Cerebellar cortex (tissue), 1 donor: ENCODE results near the gene SLC49A4.
"Not testable (repeated sequence)": the region's sequence is repeated elsewhere in the genome, so short reads cannot be mapped to it uniquely, and the experiment has no call there.

Experiments
- DNase-seq: peaks from one replicate; pipeline ENCODE4 v3.0.0-alpha.2; 2015; ENCODE audit warnings: low spot score

Gene SLC49A4, protein sequence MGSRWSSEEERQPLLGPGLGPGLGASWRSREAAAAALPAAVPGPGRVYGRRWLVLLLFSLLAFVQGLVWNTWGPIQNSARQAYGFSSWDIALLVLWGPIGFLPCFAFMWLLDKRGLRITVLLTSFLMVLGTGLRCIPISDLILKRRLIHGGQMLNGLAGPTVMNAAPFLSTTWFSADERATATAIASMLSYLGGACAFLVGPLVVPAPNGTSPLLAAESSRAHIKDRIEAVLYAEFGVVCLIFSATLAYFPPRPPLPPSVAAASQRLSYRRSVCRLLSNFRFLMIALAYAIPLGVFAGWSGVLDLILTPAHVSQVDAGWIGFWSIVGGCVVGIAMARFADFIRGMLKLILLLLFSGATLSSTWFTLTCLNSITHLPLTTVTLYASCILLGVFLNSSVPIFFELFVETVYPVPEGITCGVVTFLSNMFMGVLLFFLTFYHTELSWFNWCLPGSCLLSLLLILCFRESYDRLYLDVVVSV

DNA sequence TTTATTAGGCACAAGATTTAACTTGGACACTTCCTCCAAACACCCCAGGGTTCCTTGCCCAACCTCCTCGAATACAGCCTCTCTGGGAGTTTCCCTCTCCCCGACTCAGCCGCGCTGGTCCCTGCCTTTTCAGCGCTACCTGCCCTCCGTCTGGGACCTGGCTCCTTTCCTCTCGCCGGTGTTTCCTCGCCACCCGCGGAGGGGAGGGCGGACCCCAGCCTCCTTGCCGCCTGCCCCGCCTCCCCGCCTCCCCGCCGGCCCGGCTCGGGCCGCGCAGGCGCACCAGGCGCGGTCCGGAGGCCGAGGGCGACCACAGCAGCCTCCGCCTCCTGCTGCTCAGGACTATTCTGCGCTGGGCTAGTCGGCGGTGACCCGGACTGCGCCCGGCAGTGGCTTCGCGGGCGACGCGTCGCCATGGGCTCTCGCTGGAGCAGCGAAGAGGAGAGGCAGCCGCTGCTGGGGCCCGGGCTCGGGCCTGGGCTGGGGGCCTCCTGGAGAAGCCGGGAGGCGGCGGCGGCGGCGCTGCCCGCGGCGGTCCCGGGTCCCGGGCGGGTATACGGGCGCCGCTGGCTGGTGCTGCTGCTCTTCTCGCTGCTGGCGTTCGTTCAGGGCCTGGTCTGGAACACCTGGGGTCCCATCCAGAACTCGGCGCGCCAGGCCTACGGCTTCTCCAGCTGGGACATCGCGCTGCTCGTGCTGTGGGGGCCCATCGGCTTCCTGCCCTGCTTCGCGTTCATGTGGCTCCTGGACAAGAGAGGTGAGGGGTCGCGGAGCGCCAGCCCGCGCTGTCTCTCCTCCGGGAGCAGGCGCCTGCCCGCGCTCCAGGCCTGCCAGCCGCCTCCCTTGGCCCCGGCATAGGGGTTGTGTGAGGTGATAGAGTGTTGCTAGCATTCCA lies at the start of gene SLC49A4:
Gene SLC49A4, plus strand, starts transcription at position 291 of the 895 bp plus-strand sequence. Its CDS starts 124 bp downstream, at position 415.
- peak; percentile 75 for DNase-seq

DNA sequence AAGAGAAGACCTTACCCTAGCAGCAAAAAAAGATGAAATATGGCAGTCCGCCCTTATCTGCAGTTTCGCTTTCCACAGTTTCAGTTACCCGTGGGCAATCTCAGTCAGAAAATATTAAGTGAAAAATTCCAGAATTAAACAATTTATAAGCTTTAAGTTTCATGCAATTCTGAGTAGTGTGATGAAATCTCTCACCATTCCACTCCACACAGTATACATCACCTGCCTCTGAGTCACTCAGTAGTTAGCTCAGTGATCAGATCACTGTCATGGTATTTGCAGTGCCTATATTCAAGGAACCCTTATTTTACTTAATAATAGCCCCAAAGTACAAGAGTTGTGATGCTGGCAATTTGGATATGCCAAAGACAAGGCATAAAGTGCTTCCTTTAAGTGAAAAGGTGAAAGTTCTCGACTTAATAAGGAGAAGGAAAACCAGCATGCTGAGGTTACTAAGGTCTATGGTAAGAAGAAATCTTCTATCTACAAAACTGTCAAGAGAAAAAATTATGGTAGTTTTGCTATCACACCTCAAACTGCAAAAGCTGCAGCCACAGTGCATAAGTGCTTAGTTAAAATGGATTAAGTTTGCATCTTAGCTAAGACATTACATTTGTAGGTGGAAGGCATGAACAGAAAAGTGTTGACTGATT lies 49.4 kb upstream of the SLC49A4 start:
- DNase-seq: no peak

DNA sequence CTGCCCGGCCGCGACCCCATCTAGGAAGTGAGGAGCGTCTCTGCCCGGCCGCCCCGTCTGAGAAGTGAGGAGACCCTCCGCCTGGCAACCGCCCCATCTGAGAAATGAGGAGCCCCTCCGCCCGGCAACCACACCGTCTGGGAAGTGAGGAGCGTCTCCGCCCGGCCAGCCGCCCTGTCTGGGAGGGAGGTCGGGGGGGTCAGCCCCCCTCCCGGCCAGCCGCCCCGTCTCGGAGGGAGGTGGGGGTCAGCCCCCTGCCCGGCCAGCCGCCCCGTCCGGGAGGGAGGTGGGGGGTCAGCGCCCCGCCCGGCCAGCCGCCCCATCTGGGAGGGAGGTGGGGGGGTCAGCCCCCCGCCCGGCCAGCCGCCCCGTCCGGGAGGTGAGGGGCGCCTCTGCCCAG lies 47.6 kb upstream of the SLC49A4 start:
- not testable (repeated sequence) for DNase-seq

DNA sequence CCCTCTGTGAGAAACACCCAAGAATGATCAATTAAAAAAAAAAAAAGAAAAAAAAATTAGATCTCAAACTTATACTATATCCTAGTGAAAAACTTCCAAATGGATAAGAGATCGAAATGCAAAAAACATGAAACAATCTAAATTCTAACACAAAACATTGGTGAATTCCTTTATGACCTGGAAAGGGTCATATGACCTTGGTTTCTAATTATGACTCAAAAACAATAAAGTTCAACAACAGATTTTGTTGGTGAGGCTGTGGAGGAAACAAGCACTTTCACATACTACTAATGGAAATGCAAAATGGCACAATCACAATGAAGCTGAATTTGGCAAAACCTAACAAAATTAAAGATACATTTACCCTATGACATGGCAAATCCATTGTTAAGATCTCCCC lies 46.5 kb upstream of the SLC49A4 start:
- no peak for DNase-seq

DNA sequence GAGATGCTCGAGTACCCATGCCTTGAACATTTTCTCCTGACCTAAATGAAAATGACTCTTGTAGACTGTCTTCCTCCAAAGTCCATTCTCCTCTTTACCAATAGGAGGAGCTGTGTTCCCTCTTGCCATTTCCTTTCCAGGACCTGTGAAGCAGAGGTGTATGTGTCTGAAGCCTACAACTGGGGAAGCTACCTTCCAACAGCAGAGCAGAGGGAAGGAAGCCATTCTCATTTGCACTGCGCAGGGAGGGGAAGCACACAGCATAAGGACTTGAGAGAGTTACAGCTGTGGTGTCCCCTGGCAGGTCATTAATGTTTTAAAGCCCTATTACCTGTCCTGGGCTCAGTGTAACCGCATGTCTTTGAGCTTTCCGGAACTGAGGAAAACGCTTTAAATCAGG lies 39.9 kb upstream of the SLC49A4 start:
- peak; percentile 66 for DNase-seq

DNA sequence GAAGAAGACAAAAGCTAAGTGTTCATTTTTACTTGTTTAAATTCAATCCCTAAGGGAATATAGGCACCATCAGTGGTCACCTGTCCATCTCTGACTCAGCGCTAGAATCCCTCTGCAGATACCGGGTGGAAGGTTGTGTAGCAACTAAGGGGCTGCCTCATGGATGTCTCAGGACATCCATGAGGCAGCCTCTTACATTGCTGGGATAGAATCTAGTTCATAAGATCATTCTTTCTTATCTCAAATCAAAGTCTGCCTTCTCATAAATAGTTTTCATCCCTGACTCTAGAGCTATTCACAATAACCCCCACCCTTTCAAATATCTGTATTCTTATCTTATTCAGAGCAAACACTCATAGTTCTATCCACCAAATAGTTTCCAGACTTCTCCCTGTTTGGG lies 39.4 kb upstream of the SLC49A4 start:
- DNase-seq: no peak

DNA sequence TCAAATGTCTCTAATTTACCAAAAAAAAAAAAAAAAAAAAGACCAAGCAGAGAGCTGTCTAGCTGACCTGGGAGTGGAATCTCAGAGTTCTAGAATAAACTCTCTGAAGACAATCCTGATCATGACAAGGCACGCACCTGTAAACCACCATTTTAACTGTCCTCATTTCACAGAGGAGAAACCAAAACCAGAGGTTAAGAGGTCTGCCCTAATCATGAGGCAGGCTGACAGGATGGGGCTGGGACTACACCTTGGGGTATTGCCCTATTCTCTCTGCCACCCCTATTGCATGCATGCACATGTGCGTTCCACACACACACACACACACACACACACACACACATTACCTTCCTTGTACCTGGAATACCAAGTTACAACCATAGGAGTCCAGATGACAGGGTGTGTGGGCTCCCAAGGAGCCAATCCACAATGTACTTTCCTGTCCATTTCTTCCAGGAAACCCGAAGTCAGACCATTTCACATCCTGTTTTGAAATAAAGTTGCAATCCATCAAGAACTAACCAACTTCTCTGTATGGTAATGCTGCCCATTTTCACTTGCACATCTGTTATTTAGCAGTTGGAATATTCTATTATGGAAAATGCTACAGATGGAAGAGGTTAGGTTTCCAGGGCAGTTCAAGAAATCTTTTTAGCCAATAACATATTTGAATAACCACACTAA lies 35.9 kb upstream of the SLC49A4 start:
- DNase-seq: no peak

DNA sequence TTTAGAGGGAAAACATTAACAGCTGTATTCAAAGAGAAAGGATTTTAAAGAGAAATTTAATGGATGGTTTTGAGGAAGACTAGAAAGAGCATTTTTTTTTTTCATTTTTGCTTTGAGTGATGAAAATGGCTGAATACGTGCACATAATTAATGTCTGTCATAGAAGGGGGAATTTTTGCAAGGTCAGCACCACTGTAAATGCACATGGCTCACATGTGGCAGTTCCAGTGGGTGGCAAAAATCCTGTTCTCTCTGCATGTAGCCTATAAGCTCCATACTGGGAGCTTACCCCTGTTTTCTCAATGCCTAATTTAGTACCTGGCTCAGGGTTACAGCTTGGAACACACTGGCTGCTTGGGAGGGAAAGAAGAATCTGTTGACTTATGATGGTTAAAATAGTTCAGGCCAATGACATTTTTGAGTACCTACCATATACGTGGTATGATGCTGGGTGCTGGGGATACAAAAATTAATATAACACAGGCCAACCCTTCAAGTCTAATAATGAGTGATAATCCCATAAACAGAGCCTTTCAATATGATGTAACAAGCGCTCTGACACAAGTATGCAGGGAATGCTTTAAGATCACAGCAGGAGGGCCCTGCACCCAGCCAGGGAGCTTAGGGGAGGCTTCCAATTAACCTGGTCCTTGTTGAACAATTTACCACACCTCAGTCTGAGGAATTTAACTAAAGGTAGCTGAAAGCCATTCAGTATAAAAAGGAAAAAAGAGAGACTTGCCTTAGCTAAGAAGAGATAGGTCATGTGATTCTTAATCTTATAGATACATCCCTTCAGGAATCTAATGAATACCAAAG lies 34.2 kb upstream of the SLC49A4 start:
- DNase-seq: peak; percentile 18

DNA sequence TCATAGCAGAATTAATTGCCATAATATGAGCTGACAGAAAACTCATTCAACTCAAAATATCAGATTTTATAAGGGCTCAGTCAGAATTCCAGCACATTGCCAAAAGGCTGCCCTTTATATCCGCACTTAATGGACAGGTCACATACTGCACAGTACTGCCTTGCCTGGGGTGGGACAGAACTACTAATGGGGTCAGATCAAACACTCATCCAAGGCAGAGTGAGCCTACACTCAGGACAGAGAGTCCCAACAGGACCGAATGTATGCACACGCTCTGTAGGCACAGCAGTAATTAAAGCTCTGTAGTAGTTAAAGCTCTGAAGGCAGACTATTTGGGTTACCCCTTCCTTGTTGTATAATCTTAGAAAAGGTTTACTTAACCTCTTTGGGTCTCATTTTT lies 28.4 kb upstream of the SLC49A4 start:
- DNase-seq: no peak

DNA sequence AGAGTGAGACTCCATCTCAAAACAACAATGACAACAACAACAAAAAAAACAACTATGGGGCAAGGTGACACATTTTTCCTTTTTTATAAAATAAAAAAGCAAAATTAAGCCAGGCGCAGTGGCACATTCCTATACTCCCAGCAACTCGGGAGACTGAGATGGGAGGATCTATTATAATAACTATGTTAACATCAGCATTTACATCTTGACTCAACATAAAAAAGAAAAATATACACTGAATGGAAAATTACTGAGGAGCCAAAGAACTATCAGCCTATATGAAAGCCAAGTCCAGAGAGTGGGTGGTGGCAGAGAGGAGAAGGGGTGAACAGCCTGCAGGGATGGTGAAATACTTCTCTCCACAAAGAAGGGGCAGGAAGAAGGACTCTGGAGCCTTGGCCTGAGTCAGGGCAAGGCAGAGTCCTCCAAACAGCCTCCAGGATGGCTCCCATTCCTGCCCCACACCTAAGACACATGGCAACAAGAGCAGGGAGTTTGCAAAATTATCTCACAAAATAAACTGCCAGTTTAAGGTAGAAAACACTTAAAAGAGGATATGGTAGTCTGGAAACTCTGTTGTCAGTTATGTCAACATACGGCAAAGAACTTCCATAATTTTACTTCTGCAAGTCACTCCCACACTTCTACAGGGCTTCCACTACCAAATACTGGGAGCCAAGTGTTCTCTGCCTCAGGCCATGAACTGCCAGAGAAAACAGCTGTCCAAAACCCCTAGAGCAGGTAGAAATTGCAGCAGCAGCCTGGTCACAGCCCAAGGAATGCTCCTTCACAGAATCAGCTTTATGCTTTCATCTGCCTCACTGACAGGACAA lies 27.1 kb upstream of the SLC49A4 start:
- DNase-seq: no peak

DNA sequence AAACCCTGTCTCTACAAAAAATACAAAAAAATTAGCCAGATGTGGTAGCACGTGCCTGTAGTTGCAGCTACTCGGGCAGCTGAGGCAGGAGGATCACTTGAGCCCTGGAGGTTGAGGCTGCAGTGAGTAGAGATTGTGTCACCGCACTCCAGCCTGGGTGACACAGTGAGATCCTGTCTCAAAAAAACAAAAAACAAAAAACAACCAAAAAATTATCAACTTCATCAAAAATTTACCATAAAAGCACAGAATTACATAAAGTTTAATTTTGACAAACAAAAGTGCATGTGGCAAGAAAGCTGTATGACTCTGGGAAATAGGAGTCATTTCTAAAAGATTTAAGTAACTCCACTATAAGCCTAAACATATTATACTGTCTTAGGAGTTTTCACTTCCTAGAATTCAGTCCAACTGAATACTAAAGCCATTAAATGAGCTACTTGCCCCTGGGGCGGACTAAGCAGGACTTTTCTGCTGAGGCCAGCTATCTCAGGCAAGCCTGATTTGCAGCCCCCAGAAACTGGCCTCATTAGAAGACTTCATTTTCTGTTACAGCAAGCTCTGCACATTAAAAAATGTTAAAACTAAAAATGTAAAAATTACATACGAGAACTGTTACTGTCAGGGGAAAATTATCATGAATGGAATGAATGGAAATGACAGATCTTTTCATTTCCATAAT lies 24.2 kb upstream of the SLC49A4 start:
- DNase-seq: no peak

DNA sequence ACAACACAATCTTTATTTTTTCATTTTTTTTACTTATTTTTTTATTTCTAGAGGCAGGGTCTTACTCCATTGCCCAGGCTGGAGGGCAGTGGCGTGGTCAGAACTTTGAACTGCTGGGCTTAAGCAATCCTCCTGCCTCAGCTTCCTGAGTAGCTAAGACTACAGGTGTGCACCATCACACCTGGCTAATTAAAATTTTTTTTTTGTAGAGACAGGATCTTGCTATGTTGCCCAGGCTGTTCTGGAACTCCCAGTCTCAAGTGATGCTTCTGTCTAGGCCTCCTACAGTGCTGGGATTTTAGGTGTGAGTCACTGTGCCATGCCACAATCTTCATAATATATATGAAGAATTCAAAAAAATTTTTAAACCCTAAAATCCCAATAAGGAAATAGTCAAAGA lies 22.0 kb upstream of the SLC49A4 start:
- DNase-seq: no peak

DNA sequence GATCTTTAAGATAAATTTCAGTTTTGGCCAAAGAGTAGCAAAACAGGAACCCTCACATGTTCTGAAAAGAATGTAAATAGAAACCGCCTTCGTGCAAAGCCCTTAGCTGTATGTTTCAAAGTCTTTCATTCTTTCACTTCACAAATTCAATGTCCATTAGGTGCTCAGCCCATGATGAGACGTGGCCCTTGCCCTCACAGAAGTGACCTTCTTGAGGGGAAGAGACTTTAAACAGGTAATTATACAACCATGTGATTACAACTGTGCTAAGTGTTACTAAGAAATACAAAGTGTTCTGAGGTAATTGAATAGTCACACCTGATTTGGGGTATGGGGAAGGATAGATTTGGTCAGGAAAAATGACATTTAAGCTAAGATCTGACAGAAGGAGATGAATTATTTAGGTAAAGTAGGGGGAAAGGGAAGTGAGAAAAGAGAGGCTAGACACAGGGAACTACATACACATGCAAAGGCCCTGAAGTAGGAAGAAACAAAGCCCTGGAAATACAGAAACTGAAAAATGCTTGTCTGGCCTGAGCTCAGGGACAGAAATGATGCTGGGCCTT lies 20.8 kb upstream of the SLC49A4 start:
- DNase-seq: no peak

DNA sequence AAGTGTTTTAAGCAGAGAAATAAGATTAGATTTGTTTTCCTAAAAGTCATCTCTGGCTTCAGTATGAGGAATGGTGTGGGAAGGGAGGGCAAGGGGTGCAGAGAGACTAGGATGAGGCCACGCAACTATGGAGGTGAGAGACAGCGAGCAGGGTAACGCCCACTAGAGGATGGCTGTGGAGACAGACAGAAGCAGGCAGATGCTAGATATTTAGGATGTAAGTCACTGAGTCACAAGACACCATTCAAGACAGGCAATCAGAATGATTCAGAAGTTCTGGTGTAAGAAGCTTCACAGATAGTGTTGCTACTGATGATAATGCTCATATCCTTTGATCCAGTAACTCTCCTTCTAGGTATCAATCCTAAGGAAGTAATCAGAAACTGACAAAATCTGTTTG lies 20.3 kb upstream of the SLC49A4 start:
- DNase-seq: no peak

DNA sequence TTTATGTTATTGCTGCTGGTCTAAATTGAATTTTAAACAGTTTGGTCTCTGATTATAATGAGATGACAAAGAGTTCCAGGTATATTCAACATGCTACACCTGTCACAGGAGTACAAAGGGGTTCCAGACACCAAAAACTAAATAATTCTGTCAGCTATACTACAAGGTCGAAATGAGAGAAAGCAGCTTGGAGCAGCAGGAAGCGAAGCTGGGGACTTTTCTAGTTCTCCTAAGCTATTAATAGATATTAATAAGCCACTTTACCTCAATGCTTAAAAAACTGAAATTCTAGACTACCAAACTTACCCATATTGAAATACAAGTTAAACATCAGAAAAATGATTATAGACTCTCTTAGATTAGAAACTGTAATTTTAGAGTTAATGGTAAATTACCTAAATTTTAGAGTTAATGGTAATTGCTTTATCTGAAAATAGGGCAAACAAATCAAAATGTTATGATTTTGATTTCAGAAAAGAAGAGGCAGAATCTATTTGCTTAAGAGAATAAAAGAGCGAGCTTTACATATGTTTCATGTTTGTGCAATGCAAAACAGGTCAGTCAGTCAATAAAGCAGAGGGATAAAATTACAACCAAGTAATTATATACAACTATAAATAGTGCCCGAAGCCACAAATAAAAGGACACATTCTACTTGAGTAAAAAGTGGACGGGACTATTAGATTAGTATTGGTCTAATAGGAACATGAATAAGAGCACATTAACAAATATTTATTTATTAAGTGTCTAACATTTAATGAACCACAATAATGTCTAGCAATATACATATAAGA lies 18.0 kb upstream of the SLC49A4 start:
- no peak for DNase-seq

DNA sequence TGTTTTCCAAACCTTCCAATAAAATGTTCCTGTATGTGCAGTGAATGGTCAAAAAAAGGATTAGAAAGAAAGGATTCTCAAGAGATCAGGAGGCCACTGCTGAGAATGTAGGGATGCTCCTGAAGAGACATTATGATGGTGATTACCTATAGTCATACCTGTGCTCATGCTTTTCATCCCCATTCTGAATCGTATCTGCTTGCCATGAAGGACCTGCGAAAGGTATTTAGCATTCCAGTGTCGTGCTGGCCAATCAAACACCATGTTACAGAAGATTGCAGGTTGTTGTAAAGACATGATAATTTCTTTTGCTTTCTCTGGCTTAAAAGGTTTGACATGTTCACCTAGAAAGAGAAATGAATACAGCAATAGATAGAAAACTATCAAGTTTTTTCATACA lies 17.3 kb upstream of the SLC49A4 start:
- no peak for DNase-seq

DNA sequence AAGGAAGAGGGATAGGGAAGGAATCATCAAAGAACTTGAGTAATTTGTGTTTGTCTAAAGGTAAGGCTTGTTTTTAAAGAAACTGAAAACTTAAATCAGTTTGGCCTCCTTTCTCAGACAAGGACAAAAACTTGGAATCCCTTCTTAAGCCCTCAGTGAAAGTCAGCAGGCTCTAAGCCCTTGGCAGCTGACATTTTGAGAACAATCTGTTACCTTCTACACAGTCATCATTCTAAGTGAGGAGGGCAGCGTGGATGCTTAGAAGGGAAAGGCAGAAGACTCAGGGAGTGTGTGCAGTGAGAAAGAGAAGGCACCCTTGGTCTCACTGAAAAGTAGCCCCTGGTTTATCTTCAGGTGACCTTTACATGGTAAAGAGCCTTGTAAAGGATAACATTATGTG lies 12.1 kb upstream of the SLC49A4 start:
- DNase-seq: peak; percentile 32

DNA sequence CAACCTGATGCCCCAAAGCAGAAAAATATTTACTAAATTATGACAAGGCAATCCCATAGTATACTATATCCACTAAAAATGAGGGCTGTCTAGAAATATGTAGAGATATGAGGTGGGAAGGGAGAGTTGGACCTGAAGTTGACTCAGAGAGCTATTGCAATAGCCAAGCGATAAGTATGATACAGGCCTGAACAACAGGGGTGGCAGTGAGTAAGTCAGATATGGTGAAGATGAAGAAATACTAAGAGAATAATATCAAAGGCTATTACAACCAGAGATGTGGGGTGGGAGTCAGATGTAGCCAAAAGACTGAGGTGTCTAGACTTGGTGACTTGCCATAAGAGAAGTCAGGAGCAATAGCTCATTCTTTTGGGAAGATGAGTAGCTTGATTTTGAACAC lies 10.4 kb upstream of the SLC49A4 start:
- DNase-seq: no peak
